ENCODE measurements around the gene RFTN2. TPM values are rescaled to one million over a fixed set of nuclear protein-coding genes. Genes with fewer than 3 reads are reported as not detected.
"Not testable (repeated sequence)": the region's sequence is repeated elsewhere in the genome, so short reads cannot be mapped to it uniquely, and the experiment has no call there.

The RFTN2 gene
- total RNA-seq, 1 donor from 2014 or later: 7.5 TPM

GRCh38 chr2:197576631-197577030 lies 98.8 kb downstream of the RFTN2 start:
- ATAC-seq (peak; percentile 75), DNase-seq (ENCODE audit: missing footprints) (no peak)
- intact Hi-C loops (cut with DNase I): no loop called here

- no peak for DNase-seq (ENCODE audit: missing footprints)
- intact Hi-C loops (cut with DNase I): no loop called here
- peak; percentile 49 for ATAC-seq
Measured at GRCh38 chr2:197575987-197576386, 99.4 kb downstream of the RFTN2 start.

DNA sequence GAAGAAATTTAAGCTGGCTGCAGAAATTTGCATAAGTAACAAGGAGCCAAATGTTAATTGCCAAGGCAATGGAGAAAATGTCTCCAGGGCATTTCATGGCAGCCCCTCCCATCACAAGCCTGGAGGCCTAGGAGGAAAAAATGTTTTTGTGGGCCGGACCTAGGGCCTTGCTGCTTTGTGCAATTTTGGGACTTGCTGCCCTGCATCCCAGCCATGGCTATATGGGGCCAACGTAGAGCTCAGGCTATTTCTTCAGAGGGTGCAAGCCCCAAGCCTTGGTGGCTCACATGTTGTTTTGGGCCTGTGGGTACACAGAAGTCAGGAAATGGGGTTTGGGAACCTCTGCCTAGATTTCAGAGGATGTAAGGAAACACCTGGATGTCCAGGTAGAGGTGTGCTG lies 101.8 kb downstream of the RFTN2 start:
- DNase-seq (ENCODE audit: missing footprints): no peak
- ATAC-seq: no peak
- intact Hi-C loops (cut with DNase I): no loop called here

DNA sequence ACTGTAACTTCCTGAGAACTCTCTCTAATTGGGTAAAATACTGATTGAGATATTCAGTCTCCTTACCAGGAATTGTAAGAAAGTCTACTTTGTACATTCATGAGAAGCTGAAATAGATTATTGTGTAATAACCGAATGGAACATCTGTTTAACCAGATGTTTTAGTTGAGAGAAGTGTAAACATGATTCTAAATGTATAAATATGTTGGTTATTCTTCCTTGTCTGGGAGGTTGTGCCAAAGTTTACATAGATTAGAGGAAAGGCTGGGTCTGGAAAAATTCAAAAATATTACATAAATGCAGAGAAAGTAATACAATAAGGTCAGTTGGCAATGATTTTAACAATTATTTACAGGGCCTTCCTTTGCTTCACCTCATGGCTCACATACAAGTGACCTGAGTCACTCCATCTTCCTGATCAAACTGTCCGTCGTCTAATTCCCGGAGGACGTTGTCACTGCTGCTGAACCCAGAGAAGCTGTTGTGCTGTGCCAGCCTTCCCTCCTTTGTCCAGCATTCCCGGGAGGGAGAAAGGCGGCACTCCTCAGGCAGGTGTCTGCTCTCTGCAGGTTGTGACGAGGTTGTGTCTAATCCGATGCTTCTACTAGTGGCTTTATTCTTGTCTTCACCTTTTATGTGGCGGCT lies 103.6 kb downstream of the RFTN2 start:
- ATAC-seq (peak; percentile 16), DNase-seq (ENCODE audit: missing footprints) (no peak)
- intact Hi-C loops (cut with DNase I): no loop called here

DNA sequence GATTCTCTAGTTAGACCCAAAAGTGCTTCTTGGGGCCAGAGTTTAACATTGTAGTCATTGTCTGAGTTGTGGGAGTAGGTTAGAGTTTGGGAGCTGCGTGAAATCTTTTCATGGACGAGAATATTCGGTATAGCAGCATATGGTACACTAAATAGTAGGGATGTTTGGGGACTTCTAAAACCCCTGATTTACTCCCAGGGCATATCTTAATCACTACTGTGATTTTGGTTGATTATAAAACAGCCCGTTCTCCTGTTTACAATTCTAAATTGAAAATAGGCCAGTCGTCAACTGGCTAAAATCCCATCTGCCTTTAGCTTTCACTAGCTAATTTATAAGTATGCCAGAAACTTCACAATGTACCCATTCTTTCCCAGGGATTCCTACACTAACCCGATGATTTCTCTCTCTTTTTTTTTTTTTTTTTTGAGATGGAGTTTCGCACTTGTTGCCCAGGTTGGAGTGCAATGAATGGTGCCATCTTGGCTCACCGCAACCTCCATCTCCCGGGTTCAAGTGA lies 115.2 kb downstream of the RFTN2 start:
- intact Hi-C loops (cut with DNase I): no loop called here
- ATAC-seq (no peak), DNase-seq (ENCODE audit: missing footprints) (no peak)

DNA sequence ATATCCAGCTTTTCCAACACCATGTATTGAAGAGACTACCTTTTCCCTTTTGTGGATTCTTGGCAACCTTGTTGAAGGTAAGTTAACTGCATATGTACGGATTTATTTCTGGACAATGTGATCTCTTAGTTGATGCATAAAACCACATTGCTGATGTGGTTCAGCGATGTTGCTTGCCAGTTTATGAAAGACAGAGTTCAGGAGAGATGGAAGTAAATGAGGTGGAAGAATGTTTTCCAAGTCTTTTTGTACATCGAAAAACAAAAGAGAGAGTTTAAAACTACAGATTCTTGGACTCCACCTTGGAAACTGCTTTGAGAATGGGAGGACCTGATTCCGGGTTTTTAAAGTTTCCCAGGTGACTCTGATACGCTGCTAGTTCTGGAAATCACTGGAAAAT lies 115.7 kb downstream of the RFTN2 start:
- intact Hi-C loops (cut with DNase I): no loop called here
- no peak for DNase-seq (ENCODE audit: missing footprints)
- ATAC-seq: no peak

DNA sequence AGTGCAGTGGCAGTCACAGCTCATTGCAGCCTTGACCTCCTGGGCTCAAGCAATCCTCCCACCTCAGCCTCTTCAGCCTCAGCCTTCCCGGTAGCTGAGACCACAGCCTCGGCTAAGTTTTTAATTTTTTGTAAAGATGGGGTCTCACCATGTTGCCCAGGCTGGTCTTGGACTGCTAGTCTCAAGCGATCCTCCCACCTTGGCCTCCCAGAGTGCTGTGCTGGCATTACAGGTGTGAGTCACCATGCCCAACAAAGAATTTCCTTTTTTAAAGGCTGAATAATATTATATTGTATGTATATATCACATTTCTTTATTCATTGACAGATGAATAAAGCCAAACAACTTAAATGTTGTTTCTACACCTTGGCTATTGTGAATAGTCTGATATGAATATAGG lies 117.0 kb downstream of the RFTN2 start:
- intact Hi-C loops (cut with DNase I): no loop called here
- DNase-seq (ENCODE audit: missing footprints): no peak

GRCh38 chr2:197556456-197556855 lies 118.9 kb downstream of the RFTN2 start:
- intact Hi-C loops (cut with DNase I): no loop called here
- DNase-seq (ENCODE audit: missing footprints) (no peak), ATAC-seq (no peak)

More for the DNA sequence above, 117.0 kb downstream of the RFTN2 start:
- ATAC-seq: no peak

DNA sequence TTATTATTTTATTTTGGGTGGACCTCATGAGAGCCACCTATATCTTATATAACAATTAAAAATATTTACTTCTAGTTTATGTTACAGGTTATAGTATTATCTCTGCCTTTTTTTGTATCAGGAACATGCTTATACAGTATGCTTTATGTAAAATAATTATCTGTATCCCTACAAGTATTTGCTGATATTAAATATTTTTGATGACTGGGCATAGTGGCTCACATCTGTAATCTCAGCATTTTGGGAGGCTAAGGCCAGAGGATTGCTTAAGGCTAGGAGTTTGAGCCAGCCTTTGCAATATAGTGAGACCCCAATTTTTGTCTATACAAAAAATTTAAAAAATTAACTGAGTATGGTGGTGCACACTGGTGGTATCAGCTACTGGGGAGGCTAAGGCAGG lies 119.9 kb downstream of the RFTN2 start:
- DNase-seq (ENCODE audit: missing footprints): no peak
- ATAC-seq: no peak
- intact Hi-C loops (cut with DNase I): no loop called here

DNA sequence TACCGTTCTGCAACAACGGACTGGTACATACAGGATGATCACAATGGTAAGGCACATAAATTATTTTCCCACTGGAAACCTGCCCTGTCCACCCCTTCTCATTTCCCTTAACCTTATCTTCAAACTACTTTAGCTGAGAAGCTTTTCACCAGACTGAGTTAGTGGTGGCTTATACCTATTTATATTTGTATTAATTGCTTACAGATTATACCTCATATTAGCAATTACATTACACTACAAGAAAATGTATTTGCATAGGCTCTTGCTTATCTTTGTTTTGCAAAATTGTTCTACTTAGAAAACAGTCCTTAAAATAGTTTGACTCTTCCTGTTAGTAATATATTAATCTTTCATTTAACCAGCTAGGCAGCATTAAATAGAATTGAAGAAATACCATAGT lies 124.1 kb downstream of the RFTN2 start:
- DNase-seq (ENCODE audit: missing footprints); intact Hi-C loops (cut with DNase I); ATAC-seq: not testable (repeated sequence)

GRCh38 chr2:197548582-197548981 lies 126.8 kb downstream of the RFTN2 start:
- intact Hi-C loops (cut with DNase I): no loop called here
- no peak for DNase-seq (ENCODE audit: missing footprints)
- ATAC-seq: no peak

DNA sequence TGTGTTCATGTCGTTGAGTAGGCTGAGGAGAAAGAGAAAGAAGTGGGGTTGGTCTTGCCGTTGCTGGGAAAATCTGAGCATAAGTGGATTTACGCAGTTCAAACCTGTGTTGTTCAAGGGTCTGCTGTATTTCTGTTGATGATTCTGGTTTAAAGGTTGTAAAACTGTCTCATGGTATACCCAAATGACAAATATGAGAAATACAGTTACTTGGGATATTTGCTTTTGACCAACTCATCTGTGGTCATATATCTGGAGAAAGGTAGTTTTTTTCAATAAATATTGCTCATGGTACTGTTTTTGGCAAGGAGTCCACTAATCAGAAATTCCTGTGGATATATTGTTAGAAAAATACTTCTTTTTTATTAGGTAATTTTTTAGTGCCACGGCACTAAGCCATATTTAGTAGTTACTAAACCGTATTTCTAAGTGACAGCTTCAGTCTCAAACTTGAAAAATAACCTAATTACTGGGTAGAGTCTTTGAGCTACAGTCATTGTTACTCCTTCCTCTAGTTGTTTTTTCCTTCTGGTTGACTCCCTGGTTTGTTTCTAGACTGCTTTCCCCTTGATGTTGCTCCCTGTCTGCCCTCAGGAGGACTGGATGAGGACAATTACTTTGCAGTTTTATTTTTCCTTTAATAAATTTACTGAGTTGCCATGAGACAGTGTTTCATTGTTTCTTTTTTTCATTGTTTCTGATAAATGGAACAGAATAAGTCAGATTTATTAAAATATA lies 128.1 kb downstream of the RFTN2 start:
- DNase-seq (ENCODE audit: missing footprints) (no peak), ATAC-seq (no peak)
- intact Hi-C loops (cut with DNase I): no loop called here

GRCh38 chr2:197543206-197543605 lies 132.2 kb downstream of the RFTN2 start:
- no peak for ATAC-seq
- intact Hi-C loops (cut with DNase I): no loop called here
- DNase-seq (ENCODE audit: missing footprints): no peak

GRCh38 chr2:197539734-197540133 lies 135.7 kb downstream of the RFTN2 start:
- no peak for DNase-seq (ENCODE audit: missing footprints)
- ATAC-seq: no peak
- intact Hi-C loops (cut with DNase I): no loop called here

- no peak for ATAC-seq
Measured at GRCh38 chr2:197538412-197538811, 137.0 kb downstream of the RFTN2 start.

More at GRCh38 chr2:197538412-197538811, 137.0 kb downstream of the RFTN2 start:
- intact Hi-C loops (cut with DNase I): no loop called here
- no peak for DNase-seq (ENCODE audit: missing footprints)

Other genes starting within 250 kb of the RFTN2 start
- gene SF3B1, start 240.6 kb downstream of the RFTN2 start, total RNA-seq: 126 TPM
- 20.5 TPM for gene COQ10B, start 222.0 kb downstream of the RFTN2 start, total RNA-seq
- gene HSPD1, start 175.7 kb downstream of the RFTN2 start, total RNA-seq: 145 TPM
- gene HSPE1, start 175.2 kb downstream of the RFTN2 start, total RNA-seq: 105 TPM
- gene MOB4, start 159.5 kb downstream of the RFTN2 start, total RNA-seq: 31.0 TPM
- 7.5 TPM for gene MARS2, start 29.8 kb upstream of the RFTN2 start, total RNA-seq
- gene BOLL, start 109.7 kb upstream of the RFTN2 start, total RNA-seq: not detected
- gene PLCL1, start 129.0 kb upstream of the RFTN2 start, total RNA-seq: 96.2 TPM

Data from Right ventricle myocardium inferior (tissue), 1 donor.